Activated naive CD4-positive, alpha-beta T cell treated with anti-CD3 and anti-CD28 coated beads, Interleukin-2, amount 50 U/mL, for 24 hours (primary cell): ENCODE measurements around the gene SHLD1.

Experiments used
- H3K27ac Mint-ChIP-seq: one replicate; pipeline ENCODE4 v1.8.0; 2021; ENCODE audit warnings: mild to moderate bottlenecking, mixed read lengths
- H3K27me3 Mint-ChIP-seq: one replicate; pipeline ENCODE4 v1.8.0; 2021; ENCODE audit warnings: mixed read lengths
- H3K36me3 Mint-ChIP-seq: one replicate; pipeline ENCODE4 v1.8.0; 2021; ENCODE audit warnings: mixed read lengths
- H3K4me1 Mint-ChIP-seq: one replicate; pipeline ENCODE4 v1.8.0; 2021; ENCODE audit warnings: mixed read lengths
- H3K4me3 Mint-ChIP-seq: one replicate; pipeline ENCODE4 v1.8.0; 2021; ENCODE audit warnings: mild to moderate bottlenecking, mixed read lengths
- H3K9me3 Mint-ChIP-seq: one replicate; pipeline ENCODE4 v1.8.0; 2021; ENCODE audit warnings: mixed read lengths

Gene SHLD1

DNA sequence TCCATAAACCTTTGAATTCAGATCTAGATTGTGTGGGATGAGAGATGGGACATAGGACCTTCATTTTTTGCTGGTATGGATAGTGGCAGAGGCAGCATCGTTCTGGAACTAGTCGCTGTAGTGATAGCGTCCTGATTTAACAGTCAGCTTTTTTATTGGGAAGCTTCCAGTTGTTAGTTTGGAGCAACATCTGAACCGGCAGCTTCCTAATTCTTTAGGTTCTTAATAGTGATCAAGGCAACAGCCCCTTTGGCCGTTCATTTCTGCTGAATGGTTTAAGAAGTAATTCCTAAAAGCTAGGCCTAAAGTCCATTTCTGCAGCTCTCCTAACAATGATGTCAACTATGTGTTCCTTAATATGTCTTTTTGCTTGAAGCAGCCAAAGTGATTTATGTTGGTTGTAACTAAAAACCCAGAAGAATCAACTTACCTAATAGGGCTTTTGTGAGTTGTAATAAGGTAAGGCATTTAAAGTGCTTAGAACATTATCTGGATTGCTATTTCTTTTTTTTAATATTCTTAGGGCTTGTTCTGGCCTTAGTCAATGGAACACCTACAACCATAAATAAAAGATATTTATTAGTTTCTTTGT is 90.3 kb downstream of the SHLD1 start:
- H3K9me3 Mint-ChIP-seq: no peaks in the 10 kb centered on the region
- peaks cover 7% of the 10 kb centered on the region for H3K36me3 Mint-ChIP-seq
- no peaks in the 10 kb centered on the region for H3K27me3 Mint-ChIP-seq
- peaks cover 55% of the 10 kb centered on the region for H3K4me1 Mint-ChIP-seq
- no peak overlapping the region for H3K27ac Mint-ChIP-seq
- no peak overlapping the region for H3K4me3 Mint-ChIP-seq

- H3K27ac Mint-ChIP-seq: no peak overlapping the region
- peaks cover 51% of the 10 kb centered on the region for H3K4me1 Mint-ChIP-seq
- H3K9me3 Mint-ChIP-seq: no peaks in the 10 kb centered on the region
- H3K4me3 Mint-ChIP-seq: no peak overlapping the region
- H3K36me3 Mint-ChIP-seq: peaks cover 9% of the 10 kb centered on the region
- H3K27me3 Mint-ChIP-seq: no peaks in the 10 kb centered on the region
Measured at GRCh38 chr20:5841522-5841921, 91.3 kb downstream of the SHLD1 start.

GRCh38 chr20:5842465-5842864 is 92.3 kb downstream of the SHLD1 start:
- Mint-ChIP-seq H3K27me3 (no peaks in the 10 kb centered on the region), H3K9me3 (no peaks in the 10 kb centered on the region), H3K4me1 (peaks cover 44% of the 10 kb centered on the region), H3K36me3 (peaks cover 11% of the 10 kb centered on the region), H3K27ac (no peak overlapping the region), H3K4me3 (no peak overlapping the region)

- H3K4me1 Mint-ChIP-seq: peaks cover 37% of the 10 kb centered on the region
- H3K27me3 Mint-ChIP-seq: no peaks in the 10 kb centered on the region
- no peaks in the 10 kb centered on the region for H3K9me3 Mint-ChIP-seq
- H3K36me3 Mint-ChIP-seq: peaks cover 11% of the 10 kb centered on the region
- H3K4me3 Mint-ChIP-seq: peak overlapping the region; percentile 34
- H3K27ac Mint-ChIP-seq: peak overlapping the region; percentile 33
Measured at GRCh38 chr20:5843054-5843592, 92.9 kb downstream of the SHLD1 start.

DNA sequence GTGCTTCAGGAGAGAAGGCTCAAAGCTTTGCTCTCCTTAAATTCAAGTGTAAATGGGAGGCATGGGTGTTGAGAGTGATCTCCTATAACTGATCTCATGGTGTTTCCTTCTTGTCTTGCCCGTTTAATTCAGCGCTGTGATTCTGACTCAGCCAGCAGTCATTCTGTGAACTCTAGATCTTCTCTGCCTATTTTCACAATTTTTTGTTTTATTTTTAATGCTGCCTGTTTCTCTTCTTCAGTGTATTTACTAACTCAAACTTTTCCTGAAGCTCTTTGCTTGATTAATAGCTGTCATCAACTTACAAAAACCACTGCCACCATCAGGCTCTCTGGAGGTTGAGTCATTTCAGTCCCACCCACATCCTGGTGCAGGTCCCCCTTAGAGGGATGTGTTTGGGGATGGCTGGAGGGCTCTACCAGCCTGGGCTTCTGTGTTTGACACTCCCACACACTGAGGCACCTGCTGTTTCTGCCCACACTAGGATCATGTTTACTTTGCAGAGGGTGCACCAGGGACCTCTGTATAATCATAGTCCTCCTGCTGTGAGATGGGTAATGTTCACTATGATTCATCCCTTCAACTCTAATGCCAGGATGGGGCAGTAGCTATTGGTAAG is 94.0 kb downstream of the SHLD1 start:
- H3K4me1 Mint-ChIP-seq: peaks cover 37% of the 10 kb centered on the region
- no peaks in the 10 kb centered on the region for H3K9me3 Mint-ChIP-seq
- H3K4me3 Mint-ChIP-seq: peak overlapping the region; percentile 37
- H3K36me3 Mint-ChIP-seq: peaks cover 11% of the 10 kb centered on the region
- H3K27me3 Mint-ChIP-seq: no peaks in the 10 kb centered on the region
- peak overlapping the region; percentile 83 for H3K27ac Mint-ChIP-seq

DNA sequence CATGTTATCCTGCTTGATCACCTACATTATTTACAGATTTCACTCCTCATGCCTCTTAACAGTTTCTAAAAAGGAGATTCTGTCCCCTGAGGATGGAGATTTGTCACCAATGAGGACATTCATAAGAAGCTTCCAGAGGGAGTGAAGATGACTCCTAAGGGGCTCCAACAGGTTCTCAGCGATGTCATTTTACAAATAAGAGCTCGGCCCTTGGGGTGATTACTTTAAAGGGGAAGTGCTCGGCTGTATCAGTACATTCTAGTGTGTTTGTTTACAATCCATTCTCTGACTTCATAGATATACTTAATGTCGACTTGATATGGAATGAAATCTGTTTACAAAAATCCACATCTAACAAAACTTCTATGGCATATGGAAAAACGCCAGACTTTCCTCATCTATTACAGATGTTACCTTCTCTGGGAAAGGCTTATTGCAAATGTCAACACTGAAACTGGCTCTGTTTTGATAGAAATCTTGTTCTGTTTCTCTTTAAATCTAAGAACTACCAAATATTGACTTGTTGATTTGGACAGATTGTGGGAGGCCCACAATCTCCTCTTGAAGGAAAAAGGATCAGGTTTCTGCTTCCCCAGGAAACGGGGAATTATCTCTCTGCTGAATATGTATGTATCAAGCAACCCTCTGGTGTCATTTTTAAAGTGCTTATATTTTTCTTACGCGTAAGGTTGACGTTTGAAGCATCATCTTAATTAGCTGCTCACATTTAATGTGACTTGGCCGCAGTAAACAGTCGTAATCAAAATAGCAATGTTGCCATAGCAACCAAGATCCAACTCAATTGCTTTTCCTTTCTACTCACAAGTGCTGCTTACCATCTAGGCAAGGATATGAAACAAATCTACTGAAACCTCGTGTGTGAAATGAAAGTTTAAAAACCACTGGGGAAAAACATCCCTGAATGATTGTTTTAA is 95.7 kb downstream of the SHLD1 start:
- Mint-ChIP-seq H3K9me3 (no peaks in the 10 kb centered on the region), H3K36me3 (peaks cover 14% of the 10 kb centered on the region), H3K4me3 (no peak overlapping the region), H3K4me1 (peaks cover 37% of the 10 kb centered on the region), H3K27ac (no peak overlapping the region), H3K27me3 (no peaks in the 10 kb centered on the region)

DNA sequence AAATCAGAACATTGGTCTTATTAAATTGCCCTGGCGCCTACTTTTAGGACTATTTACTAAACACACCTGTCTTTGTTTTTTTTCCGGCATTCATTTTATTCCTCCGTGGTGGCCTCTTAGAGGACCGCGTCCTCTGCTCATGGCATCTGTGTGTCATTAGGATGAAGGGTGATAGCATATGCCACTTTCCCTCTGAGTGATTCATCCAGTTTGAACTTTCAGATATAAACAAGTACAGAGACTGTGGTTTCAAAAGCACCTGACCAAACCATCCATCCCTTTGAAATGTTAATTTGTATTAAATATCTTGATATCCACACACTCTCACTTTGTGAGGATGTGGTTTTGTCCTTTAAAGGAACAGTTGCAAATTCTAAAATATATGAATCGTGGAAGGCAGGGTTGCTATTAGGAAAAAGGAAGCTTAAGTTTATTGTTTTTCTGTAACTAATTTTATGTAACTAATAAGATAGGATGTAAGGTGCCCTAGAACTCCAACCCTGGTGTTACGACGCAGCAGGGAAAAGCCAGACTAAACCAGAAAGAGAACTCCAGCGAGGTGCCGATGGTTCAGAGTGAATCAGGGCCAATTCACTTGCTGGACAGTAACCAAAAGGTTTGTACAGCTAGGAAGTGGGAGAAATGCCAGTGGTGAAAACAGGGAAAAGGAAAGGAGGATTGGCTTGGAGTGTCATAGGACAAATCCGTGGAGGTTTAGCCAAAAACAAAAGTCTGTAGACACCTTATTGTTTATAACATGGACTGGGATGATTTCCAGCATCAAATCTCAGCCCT is 98.7 kb downstream of the SHLD1 start:
- no peaks in the 10 kb centered on the region for H3K9me3 Mint-ChIP-seq
- H3K4me1 Mint-ChIP-seq: peaks cover 13% of the 10 kb centered on the region
- H3K36me3 Mint-ChIP-seq: peaks cover 8% of the 10 kb centered on the region
- H3K27ac Mint-ChIP-seq: no peak overlapping the region
- no peak overlapping the region for H3K4me3 Mint-ChIP-seq
- H3K27me3 Mint-ChIP-seq: no peaks in the 10 kb centered on the region

DNA sequence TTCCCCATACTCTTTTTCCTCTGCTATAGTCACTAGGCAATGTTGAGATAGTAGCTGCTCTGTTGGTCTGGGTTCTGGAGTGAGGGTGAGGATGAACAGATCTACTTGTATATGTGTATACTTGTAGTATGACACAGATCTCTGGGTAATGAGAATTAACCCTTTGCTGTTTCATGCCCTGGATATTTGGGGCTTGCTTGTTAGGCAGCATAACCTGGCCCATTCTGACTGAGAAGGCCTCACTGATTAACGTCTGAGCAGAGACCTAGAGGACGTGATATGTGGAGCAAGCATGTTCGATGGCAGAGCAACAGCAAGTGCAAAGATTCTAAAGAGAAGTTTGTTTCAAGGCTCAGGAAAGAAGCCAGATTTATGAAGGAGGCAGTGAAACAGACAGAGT is 105.7 kb downstream of the SHLD1 start:
- no peaks in the 10 kb centered on the region for H3K4me1 Mint-ChIP-seq
- H3K27me3 Mint-ChIP-seq: no peaks in the 10 kb centered on the region
- no peak overlapping the region for H3K4me3 Mint-ChIP-seq
- no peaks in the 10 kb centered on the region for H3K9me3 Mint-ChIP-seq
- H3K27ac Mint-ChIP-seq: no peak overlapping the region
- peaks cover 8% of the 10 kb centered on the region for H3K36me3 Mint-ChIP-seq

- no peaks in the 10 kb centered on the region for H3K27me3 Mint-ChIP-seq
- H3K9me3 Mint-ChIP-seq: no peaks in the 10 kb centered on the region
- H3K27ac Mint-ChIP-seq: no peak overlapping the region
- no peak overlapping the region for H3K4me3 Mint-ChIP-seq
- no peaks in the 10 kb centered on the region for H3K4me1 Mint-ChIP-seq
- peaks cover 15% of the 10 kb centered on the region for H3K36me3 Mint-ChIP-seq
Measured at GRCh38 chr20:5859608-5860007, 109.4 kb downstream of the SHLD1 start.

DNA sequence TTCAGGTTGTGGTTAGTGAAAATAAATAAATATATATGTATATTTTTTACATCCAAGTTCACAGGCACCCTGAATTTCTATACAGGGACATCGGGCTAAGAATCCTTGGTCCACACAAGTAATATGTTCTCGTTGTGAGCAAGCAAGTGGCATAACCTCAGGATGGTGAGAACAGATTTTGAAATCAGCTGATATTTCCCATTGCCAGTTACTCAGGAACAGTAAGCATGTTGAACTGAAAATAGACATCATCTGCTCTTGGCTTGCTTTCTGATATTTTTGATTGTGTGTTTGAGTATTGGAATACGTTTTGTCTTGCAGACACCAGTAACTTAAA is 112.5 kb downstream of the SHLD1 start:
- no peak overlapping the region for H3K27ac Mint-ChIP-seq
- H3K4me1 Mint-ChIP-seq: no peaks in the 10 kb centered on the region
- peaks cover 7% of the 10 kb centered on the region for H3K36me3 Mint-ChIP-seq
- H3K27me3 Mint-ChIP-seq: no peaks in the 10 kb centered on the region
- no peaks in the 10 kb centered on the region for H3K9me3 Mint-ChIP-seq
- no peak overlapping the region for H3K4me3 Mint-ChIP-seq

- Mint-ChIP-seq H3K4me1 (no peaks in the 10 kb centered on the region), H3K27me3 (no peaks in the 10 kb centered on the region), H3K27ac (no peak overlapping the region), H3K9me3 (no peaks in the 10 kb centered on the region), H3K4me3 (no peak overlapping the region), H3K36me3 (peaks cover 7% of the 10 kb centered on the region)
Measured at GRCh38 chr20:5863040-5863833, 113.0 kb downstream of the SHLD1 start.

DNA sequence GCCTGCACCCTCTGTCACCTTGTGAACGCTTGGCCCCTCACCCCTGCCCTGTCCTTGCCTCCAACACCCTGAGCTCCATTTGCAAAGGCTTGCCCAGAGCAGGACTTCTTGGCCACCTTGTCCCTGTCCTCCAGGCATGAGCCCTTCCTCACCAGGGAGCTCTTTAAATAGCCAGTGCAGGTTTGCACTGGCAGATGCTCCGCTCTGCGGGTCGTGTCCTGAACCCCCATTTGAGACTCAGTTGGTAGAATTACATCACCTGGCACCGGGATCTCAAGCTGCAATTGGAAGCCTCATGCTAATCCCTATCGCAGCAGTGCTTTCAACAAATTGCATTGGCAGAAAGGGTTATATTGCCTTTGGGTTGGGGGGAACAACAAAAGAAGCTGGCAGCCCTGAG is 114.2 kb downstream of the SHLD1 start:
- Mint-ChIP-seq H3K9me3 (no peaks in the 10 kb centered on the region), H3K4me1 (no peaks in the 10 kb centered on the region), H3K4me3 (no peak overlapping the region), H3K36me3 (peaks cover 7% of the 10 kb centered on the region), H3K27me3 (no peaks in the 10 kb centered on the region), H3K27ac (no peak overlapping the region)

- Mint-ChIP-seq H3K27me3 (no peaks in the 10 kb centered on the region), H3K9me3 (no peaks in the 10 kb centered on the region)
Measured at GRCh38 chr20:5864873-5865587, 114.8 kb downstream of the SHLD1 start.

GRCh38 chr20:5865604-5866003 is 115.4 kb downstream of the SHLD1 start:
- Mint-ChIP-seq H3K36me3 (peaks cover 7% of the 10 kb centered on the region), H3K4me3 (no peak overlapping the region), H3K27me3 (no peaks in the 10 kb centered on the region), H3K9me3 (no peaks in the 10 kb centered on the region), H3K4me1 (no peaks in the 10 kb centered on the region), H3K27ac (no peak overlapping the region)

More at GRCh38 chr20:5864873-5865587, 114.8 kb downstream of the SHLD1 start:
- no peaks in the 10 kb centered on the region for H3K4me1 Mint-ChIP-seq
- H3K4me3 Mint-ChIP-seq: no peak overlapping the region
- H3K36me3 Mint-ChIP-seq: peaks cover 7% of the 10 kb centered on the region
- H3K27ac Mint-ChIP-seq: no peak overlapping the region
